HepG2 (cell line): Measurements from ENCODE around the gene RRBP1. TPM values are rescaled to one million over a fixed set of nuclear protein-coding genes. Genes with fewer than 3 reads are reported as not detected.

Experiments used
- ARNTL ChIP-seq: sonication (generic); formaldehyde crosslinking; IDR thresholded peaks from 2 replicates; pipeline ENCODE4 v1.4.0; 2020; ENCODE audit warnings: mild to moderate bottlenecking, missing genetic modification reagents
- CEBPB ChIP-seq: IDR thresholded peaks from 2 replicates; pipeline ENCODE4 v1.6.1; 2011; ENCODE audit warnings: low read depth, low read length, improper control_type of control experiment, borderline replicate concordance
- CERS6 ChIP-seq: sonication (generic); formaldehyde crosslinking; IDR thresholded peaks from 2 replicates; pipeline ENCODE4 v1.5.0; 2020; ENCODE audit warnings: missing genetic modification reagents
- DPF2 ChIP-seq: sonication (generic); formaldehyde crosslinking; IDR thresholded peaks from 2 replicates; pipeline ENCODE4 v1.4.0; 2020; ENCODE audit warnings: mild to moderate bottlenecking, low read depth, missing genetic modification reagents, borderline replicate concordance
- DZIP1 ChIP-seq: sonication (generic); formaldehyde crosslinking; IDR thresholded peaks from 2 replicates; pipeline ENCODE4 v1.5.0; 2020; ENCODE audit warnings: mild to moderate bottlenecking, missing genetic modification reagents
- FOXA3 ChIP-seq: IDR thresholded peaks from 2 replicates; pipeline ENCODE4 v1.6.1; 2016; ENCODE audit warnings: missing genetic modification reagents, missing compliant biosample characterization
- GMEB2 ChIP-seq: IDR thresholded peaks from 2 replicates; pipeline ENCODE4 v1.6.1; 2016; ENCODE audit warnings: missing biosample characterization, missing genetic modification reagents, low read depth
- PHF8 ChIP-seq: sonication (generic); formaldehyde crosslinking; IDR thresholded peaks from 2 replicates; pipeline ENCODE4 v1.5.0; 2020; ENCODE audit warnings: missing genetic modification reagents
- RBM39 ChIP-seq: fragments of 200-400 bp; formaldehyde crosslinking; IDR thresholded peaks from one replicate; pipeline ENCODE4 v1.6.1; 2018; ENCODE audit warnings: antibody characterized with exemption, mild to moderate bottlenecking, low read depth, low read length; ENCODE audit not compliant: poor library complexity, severe bottlenecking
- SIX1 ChIP-seq: sonication (generic); formaldehyde crosslinking; IDR thresholded peaks from 2 replicates; pipeline ENCODE4 v1.4.0; 2020; ENCODE audit warnings: missing genetic modification reagents, borderline replicate concordance
- XRCC5 ChIP-seq: fragments of 200-400 bp; formaldehyde crosslinking; optimal IDR thresholded peaks from 2 replicates; pipeline ENCODE3; 2017; ENCODE audit warnings: mild to moderate bottlenecking, low read length
- ZBTB3 ChIP-seq: sonication (generic); formaldehyde crosslinking; IDR thresholded peaks from 2 replicates; pipeline ENCODE4 v1.4.0; 2020; ENCODE audit warnings: low read depth, mild to moderate bottlenecking, moderate library complexity, missing genetic modification reagents, borderline replicate concordance
- ZGPAT ChIP-seq: IDR thresholded peaks from 2 replicates; pipeline ENCODE4 v1.6.1; 2016; ENCODE audit warnings: mild to moderate bottlenecking
- ZMAT5 ChIP-seq: sonication (generic); formaldehyde crosslinking; IDR thresholded peaks from 2 replicates; pipeline ENCODE4 v1.5.0; 2020; ENCODE audit warnings: mild to moderate bottlenecking, low read depth, missing genetic modification reagents, borderline replicate concordance
- ZNF18 ChIP-seq: sonication (generic); formaldehyde crosslinking; IDR thresholded peaks from 2 replicates; pipeline ENCODE4 v1.8.0; 2022; ENCODE audit warnings: mild to moderate bottlenecking, missing genetic modification reagents; ENCODE audit not compliant: insufficient replicate concordance
- ZNF207 ChIP-seq: fragments of 450-650 bp; IDR thresholded peaks from 2 replicates; pipeline ENCODE4 v1.6.1; 2016; ENCODE audit warnings: antibody characterized with exemption, borderline replicate concordance
- ZNF225 ChIP-seq: sonication (generic); formaldehyde crosslinking; IDR thresholded peaks from 2 replicates; pipeline ENCODE4 v1.4.0; 2020; ENCODE audit warnings: mild to moderate bottlenecking, missing genetic modification reagents
- ZNF274 ChIP-seq: sonication (generic); formaldehyde crosslinking; IDR thresholded peaks from 2 replicates; pipeline ENCODE4 v1.5.1; 2020; ENCODE audit warnings: mild to moderate bottlenecking, missing genetic modification reagents
- ZNF605 ChIP-seq: sonication (generic); formaldehyde crosslinking; IDR thresholded peaks from 2 replicates; pipeline ENCODE4 v1.8.0; 2022; ENCODE audit warnings: mild to moderate bottlenecking, missing genetic modification reagents
- ZNF616 ChIP-seq: sonication (generic); formaldehyde crosslinking; IDR thresholded peaks from 2 replicates; pipeline ENCODE4 v1.5.0; 2020; ENCODE audit warnings: low read depth, mild to moderate bottlenecking, missing genetic modification reagents
- ZNF775 ChIP-seq: sonication (generic); formaldehyde crosslinking; IDR thresholded peaks from 2 replicates; pipeline ENCODE4 v1.4.0; 2020; ENCODE audit warnings: missing genetic modification reagents, mild to moderate bottlenecking, moderate library complexity, borderline replicate concordance
- polyA plus RNA-seq, 8 experiments: library from polyadenylated mRNA; depleted of rRNA in 3 of 8; stranded (reverse) in 7 of 8; unstranded in 1 of 8; fragments of >200 nt; fragmentation: Illumina TruSeq in 4 of 8; extraction: Trizol in 4 of 8; gene quantifications; 2 replicates each; pipeline versions ENCODE4 v1.2.1 to v1.2.3, GENCODE V29; 2011 to 2016; ENCODE audit warnings: low read depth in 4 of 8, missing spikeins in 1 of 8, mixed read lengths in 1 of 8; ENCODE audit not compliant: insufficient read depth in 1 of 8
- total RNA-seq, 5 experiments: library from RNA; depleted of rRNA; stranded (reverse); fragments of >200 nt; fragmentation: Illumina TruSeq; extraction: Trizol; gene quantifications; 2 replicates each; pipeline ENCODE4 v1.2.3, GENCODE V29; 2016; ENCODE audit warnings: low read depth in 1 of 5

The RRBP1 gene
- total and polyA plus RNA-seq, 2 of the 13 experiments (the other 11 are each of a cell fraction or from before 2014, with no cell fraction given) = 150 to 222 TPM

GRCh38 chr20:17614176-17614811 is 67.7 kb downstream of the RRBP1 start (continued):
- TF ChIP-seq ZBTB3 (CRISPR knock-in tag) (no peak), ZNF274 (CRISPR knock-in tag) (no peak), CEBPB (no peak), ZNF18 (no peak), DZIP1 (CRISPR knock-in tag) (no peak), PHF8 (CRISPR knock-in tag) (no peak), ZNF225 (CRISPR knock-in tag) (no peak), ZNF207 (no peak), FOXA3 (no peak), ZNF605 (CRISPR knock-in tag) (no peak), CERS6 (CRISPR knock-in tag) (no peak), ZGPAT (CRISPR knock-in tag) (no peak), ZNF616 (CRISPR knock-in tag) (no peak), ARNTL (CRISPR knock-in tag) (no peak), XRCC5 (no peak), GMEB2 (CRISPR knock-in tag) (no peak), SIX1 (CRISPR knock-in tag) (no peak), ZNF775 (CRISPR knock-in tag) (no peak), ZMAT5 (CRISPR knock-in tag) (no peak), RBM39 (peak; percentile 61), DPF2 (no peak)
